ENCODE results near the gene COA7.
"Not testable (repeated sequence)": the region's sequence is repeated elsewhere in the genome, so short reads cannot be mapped to it uniquely, and the experiment has no call there.

The COA7 gene

DNA sequence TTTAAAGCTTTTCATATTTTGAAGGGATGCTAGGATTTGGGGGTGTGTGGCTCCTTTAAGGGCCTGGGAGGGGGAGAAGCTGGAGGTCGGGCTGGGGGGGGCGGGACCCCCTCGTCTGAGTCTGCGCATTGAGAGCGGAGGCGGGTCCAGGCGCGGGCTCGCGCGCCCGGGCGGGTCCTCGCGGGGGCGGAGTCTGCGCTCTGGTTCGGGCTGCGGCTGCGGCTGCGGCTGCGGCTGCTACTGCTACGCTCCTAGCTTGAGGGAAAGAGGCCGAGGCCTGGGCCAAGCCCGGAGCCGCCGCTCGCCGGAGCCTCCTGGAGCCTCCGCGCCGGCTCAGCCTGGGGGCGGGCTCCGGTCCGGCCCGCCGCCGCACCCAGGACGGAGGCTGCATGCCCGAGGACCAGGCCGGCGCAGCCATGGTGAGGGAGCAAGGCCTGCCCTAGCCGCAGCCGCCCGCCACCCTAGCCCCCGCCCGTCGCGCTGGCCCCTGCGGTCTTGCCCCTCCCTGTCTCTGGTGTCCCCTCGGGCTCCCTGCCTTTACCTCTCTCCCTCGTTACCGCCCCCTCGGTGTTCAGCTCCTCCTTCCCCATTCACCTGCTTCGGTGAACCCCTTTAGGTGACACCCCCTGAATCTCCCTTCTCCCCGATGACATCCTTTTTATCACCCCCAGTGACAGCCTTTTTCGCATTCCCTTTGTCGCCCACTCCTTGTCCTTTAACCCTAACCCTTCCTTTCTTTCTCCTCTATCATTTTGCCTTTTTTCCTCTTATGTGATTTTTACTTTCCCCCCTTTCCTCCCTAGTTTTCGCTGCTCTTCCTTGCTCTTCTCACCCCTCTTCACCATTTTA is 28.3 kb upstream of the COA7 start, which contains the start of gene ZYG11B:
TSS of gene ZYG11B (plus strand) at position 189 of the 849 bp plus-strand sequence. CDS start at position 390, 201 bp downstream.
- peaks cover 11% of the 10 kb centered on the region for H3K4me1 ChIP-seq (ENCODE audit: control insufficient read depth, insufficient read depth, low read length)
- H3K4me3 ChIP-seq (ENCODE audit: low read length) = peak within 1 kb of the TSS; percentile 94
- no peaks in the 10 kb centered on the region for H3K9me3 ChIP-seq (replicated peaks; ENCODE audit: low read length)
- no peaks in the 10 kb centered on the region for H3K27me3 ChIP-seq (ENCODE audit: control insufficient read depth, insufficient read depth, low read length)
- H3K4me2 ChIP-seq (ENCODE audit: low read length) = peak within 1 kb of the TSS; percentile 91
- H3K36me3 ChIP-seq (ENCODE audit: insufficient read depth, low read length) = no peaks in the 10 kb centered on the region
- peak within 1 kb of the TSS; percentile 92 for H3K9ac ChIP-seq (ENCODE audit: low read depth, low read length)

DNA sequence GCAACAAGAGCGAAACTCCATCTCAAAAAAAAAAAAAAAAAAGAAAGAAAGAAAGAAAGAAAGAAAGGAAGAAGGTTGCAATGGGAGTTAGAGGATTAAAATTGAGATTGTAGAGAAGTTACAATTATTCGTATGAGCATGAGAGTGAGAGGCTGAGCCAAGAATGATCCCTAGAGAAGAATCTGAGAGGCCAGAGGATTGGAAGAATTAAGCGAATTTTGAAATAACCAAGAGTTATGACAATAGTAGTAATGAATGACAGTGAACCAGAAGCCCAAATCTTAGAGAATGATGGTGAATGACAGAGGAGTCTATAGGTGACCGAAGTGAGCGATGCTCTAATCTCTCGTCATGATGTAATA is 27.7 kb upstream of the COA7 start:
- H3K4me2 ChIP-seq (ENCODE audit: low read length) = peak overlapping the region; percentile 83
- H3K4me3 ChIP-seq (ENCODE audit: low read length) = peak overlapping the region; percentile 94
- peaks cover 11% of the 10 kb centered on the region for H3K4me1 ChIP-seq (ENCODE audit: control insufficient read depth, insufficient read depth, low read length)
- H3K27me3 ChIP-seq (ENCODE audit: control insufficient read depth, insufficient read depth, low read length) = no peaks in the 10 kb centered on the region
- H3K9me3 ChIP-seq (replicated peaks; ENCODE audit: low read length) = no peaks in the 10 kb centered on the region
- H3K36me3 ChIP-seq (ENCODE audit: insufficient read depth, low read length) = no peaks in the 10 kb centered on the region
- H3K9ac ChIP-seq (ENCODE audit: low read depth, low read length) = peak overlapping the region; percentile 67

DNA sequence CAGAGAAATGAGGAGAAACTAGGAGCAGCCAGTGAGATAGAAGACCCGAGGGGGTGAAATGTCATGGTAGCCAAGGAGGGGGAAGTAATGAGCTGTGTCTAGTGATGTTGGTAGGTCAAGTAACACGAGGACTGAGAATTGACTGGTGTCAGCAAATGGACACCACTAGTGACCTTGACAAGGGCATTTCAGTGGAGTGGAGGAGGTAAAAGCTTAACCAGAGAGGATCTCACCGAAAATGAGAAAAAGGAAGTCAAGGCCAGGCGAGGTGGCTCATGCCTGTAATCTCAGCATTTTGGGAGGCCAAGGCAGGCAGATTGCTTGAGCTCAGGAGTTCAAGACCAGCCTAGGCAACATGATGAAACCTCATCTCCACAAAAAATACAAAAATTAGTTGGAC is 25.1 kb upstream of the COA7 start:
- Histone ChIP-seq H3K9me3 (replicated peaks; ENCODE audit: low read length) (no peaks in the 10 kb centered on the region), H3K4me2 (ENCODE audit: low read length) (no peak overlapping the region), H3K27me3 (ENCODE audit: control insufficient read depth, insufficient read depth, low read length) (no peaks in the 10 kb centered on the region), H3K4me3 (ENCODE audit: low read length) (no peak overlapping the region), H3K4me1 (ENCODE audit: control insufficient read depth, insufficient read depth, low read length) (peaks cover 9% of the 10 kb centered on the region), H3K9ac (ENCODE audit: low read depth, low read length) (no peak overlapping the region), H3K36me3 (ENCODE audit: insufficient read depth, low read length) (no peaks in the 10 kb centered on the region)

DNA sequence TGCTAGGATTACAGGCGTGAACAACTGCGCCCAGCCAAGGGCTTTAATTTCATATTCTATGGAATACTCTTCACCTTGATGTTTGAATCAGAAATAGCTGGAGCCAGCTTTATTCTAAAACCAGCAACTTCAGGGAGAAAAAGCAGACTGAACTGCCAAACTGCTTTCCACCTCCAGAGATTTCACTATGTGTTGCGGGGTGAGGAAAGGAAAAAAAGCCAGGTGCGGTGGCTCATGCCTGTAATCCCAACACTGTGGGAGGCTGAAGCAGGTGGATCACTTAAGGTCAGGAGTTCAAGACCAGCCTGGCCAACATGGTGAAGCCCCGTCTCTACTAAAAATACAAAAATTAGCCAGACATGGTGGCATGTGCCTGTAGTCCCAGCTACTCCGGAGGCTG is 17.1 kb upstream of the COA7 start:
- not testable (repeated sequence) for H3K9ac ChIP-seq (ENCODE audit: low read depth, low read length); H3K36me3 ChIP-seq (ENCODE audit: insufficient read depth, low read length); H3K9me3 ChIP-seq (replicated peaks; ENCODE audit: low read length); H3K27me3 ChIP-seq (ENCODE audit: control insufficient read depth, insufficient read depth, low read length); H3K4me1 ChIP-seq (ENCODE audit: control insufficient read depth, insufficient read depth, low read length); H3K4me2 ChIP-seq (ENCODE audit: low read length); H3K4me3 ChIP-seq (ENCODE audit: low read length)

DNA sequence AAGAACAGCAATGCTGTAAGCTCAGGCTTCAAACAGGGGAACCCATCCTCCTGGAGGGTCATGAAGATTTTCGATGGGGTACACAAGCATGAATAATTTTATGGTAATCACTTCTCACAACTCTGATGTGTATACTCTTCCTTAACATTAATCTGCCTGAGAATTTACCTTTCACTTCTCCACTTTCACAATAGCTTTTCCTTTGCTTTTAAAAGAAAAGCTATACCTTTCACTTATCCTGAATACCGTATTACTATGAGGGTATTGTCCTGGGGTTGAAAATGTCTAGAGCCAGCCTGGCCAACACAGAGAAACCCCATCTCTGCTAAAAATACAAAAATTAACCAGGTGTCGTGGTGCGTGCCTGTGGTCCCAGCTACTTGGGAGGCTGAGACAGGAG is 15.4 kb upstream of the COA7 start:
- Histone ChIP-seq H3K36me3 (ENCODE audit: insufficient read depth, low read length) (no peaks in the 10 kb centered on the region), H3K4me1 (ENCODE audit: control insufficient read depth, insufficient read depth, low read length) (peaks cover under 1% of the 10 kb centered on the region), H3K9me3 (replicated peaks; ENCODE audit: low read length) (no peaks in the 10 kb centered on the region)

DNA sequence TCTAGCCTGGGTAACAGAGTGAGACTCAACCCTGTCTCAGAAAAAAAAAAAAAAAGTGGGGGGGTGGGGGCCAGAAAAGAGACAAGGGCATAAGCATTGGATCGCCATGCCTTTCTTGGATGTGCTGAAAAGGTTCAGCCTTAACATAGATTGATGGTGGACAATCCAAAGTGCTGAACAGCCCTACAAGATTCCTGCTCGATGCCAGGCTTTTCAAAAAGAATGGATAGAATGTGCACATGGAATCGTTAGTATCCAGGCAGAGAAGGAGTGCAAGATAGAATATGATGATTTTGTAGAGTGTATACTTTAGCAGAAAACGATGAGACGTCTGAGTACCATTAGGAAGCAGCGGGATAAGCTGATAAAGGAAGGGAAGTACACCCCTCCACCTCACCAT is 10.9 kb upstream of the COA7 start:
- Histone ChIP-seq H3K9me3 (replicated peaks; ENCODE audit: low read length) (no peaks in the 10 kb centered on the region), H3K27me3 (ENCODE audit: control insufficient read depth, insufficient read depth, low read length) (no peaks in the 10 kb centered on the region), H3K4me3 (ENCODE audit: low read length) (no peak overlapping the region), H3K36me3 (ENCODE audit: insufficient read depth, low read length) (no peaks in the 10 kb centered on the region), H3K4me2 (ENCODE audit: low read length) (no peak overlapping the region), H3K9ac (ENCODE audit: low read depth, low read length) (no peak overlapping the region), H3K4me1 (ENCODE audit: control insufficient read depth, insufficient read depth, low read length) (peaks cover 9% of the 10 kb centered on the region)

More for the DNA sequence above, 15.4 kb upstream of the COA7 start:
- Histone ChIP-seq H3K4me3 (ENCODE audit: low read length) (no peak overlapping the region), H3K4me2 (ENCODE audit: low read length) (no peak overlapping the region), H3K27me3 (ENCODE audit: control insufficient read depth, insufficient read depth, low read length) (no peaks in the 10 kb centered on the region), H3K9ac (ENCODE audit: low read depth, low read length) (no peak overlapping the region)

DNA sequence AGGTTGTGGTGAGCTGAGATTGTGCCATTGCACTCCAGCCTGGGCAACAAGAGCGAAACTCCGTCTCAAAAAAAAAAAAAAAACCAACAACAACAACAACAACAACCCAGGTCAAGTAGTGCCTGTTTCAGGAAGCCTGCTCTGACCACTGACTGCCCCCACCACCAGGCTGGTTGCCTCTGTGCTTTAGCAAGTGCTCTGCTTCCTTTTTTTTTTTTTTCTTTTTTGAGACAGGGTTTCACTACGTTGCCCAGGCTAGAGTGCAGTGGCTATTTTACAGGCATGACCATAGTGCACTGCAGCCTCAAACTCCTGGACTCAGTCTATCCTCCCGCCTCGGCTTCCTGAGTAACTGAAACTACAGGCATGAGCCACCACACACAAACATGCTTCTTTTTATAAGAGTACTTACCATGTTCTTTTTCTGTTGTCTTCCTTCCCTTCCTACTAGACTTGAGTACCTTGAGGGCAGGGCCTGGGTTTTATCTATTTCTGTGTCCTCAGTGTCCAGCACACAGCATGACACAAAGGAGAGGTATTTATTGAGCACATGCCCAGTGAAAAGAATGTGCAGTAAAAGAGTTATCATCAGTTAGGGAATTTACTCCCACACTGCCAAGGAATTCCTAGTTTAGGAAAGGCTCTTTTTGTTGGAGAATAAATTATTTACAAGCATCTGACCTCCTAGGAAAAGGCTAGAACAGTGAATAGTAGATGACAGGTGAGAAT is 9.9 kb upstream of the COA7 start:
- Histone ChIP-seq H3K27me3 (ENCODE audit: control insufficient read depth, insufficient read depth, low read length) (no peaks in the 10 kb centered on the region), H3K4me2 (ENCODE audit: low read length) (peak overlapping the region; percentile 19), H3K4me1 (ENCODE audit: control insufficient read depth, insufficient read depth, low read length) (peaks cover 13% of the 10 kb centered on the region), H3K4me3 (ENCODE audit: low read length) (no peak overlapping the region), H3K36me3 (ENCODE audit: insufficient read depth, low read length) (no peaks in the 10 kb centered on the region), H3K9me3 (replicated peaks; ENCODE audit: low read length) (no peaks in the 10 kb centered on the region), H3K9ac (ENCODE audit: low read depth, low read length) (no peak overlapping the region)

DNA sequence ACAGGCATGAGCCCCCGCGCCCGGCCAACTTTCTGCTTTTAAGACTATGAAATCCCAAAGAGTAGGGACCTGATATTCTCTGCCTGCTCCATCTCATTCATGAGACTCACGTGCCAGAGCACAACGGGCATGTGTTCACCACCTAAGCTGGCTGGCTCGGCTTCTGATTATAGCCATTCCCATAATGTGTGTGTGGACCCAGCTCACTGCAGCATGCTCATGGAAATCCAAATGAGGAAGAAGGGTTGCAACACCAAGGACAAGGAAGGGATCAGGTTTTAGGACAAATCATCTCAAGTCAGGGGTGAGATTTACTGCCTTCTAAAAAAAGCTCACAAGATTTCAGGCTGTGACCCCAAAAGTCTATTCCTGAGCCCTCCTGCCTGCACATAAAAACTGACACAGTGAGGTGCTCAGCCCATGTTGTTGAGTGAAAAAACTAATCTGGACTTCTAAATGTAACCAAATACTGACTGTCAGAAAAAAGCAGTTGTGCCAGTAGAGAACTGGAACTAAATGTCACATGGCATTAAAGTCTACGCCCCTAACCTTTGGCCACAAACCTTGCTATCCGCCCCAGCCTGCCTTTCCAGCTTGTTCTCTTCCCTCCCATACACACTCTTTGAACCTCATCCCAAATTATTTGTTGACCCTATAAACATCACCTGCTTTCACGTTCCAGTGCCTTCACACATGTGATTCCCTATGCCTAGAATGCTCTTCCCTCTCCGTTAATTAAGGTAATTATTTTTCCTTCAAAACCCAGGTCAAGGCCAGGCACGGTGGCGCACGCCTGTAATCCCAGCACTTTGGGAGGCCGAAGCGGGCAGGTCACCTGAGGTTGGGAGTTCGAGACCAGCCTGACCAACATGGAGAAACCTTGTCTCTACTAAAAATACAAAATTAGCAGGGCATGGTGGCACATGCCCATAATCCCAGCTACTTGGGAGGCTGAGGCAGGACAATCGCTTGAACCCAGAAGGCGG is 9.1 kb upstream of the COA7 start:
- Histone ChIP-seq H3K9me3 (replicated peaks; ENCODE audit: low read length) (no peaks in the 10 kb centered on the region), H3K4me3 (ENCODE audit: low read length) (no peak overlapping the region), H3K4me2 (ENCODE audit: low read length) (no peak overlapping the region), H3K9ac (ENCODE audit: low read depth, low read length) (no peak overlapping the region), H3K36me3 (ENCODE audit: insufficient read depth, low read length) (no peaks in the 10 kb centered on the region), H3K27me3 (ENCODE audit: control insufficient read depth, insufficient read depth, low read length) (no peaks in the 10 kb centered on the region), H3K4me1 (ENCODE audit: control insufficient read depth, insufficient read depth, low read length) (peaks cover 15% of the 10 kb centered on the region)

DNA sequence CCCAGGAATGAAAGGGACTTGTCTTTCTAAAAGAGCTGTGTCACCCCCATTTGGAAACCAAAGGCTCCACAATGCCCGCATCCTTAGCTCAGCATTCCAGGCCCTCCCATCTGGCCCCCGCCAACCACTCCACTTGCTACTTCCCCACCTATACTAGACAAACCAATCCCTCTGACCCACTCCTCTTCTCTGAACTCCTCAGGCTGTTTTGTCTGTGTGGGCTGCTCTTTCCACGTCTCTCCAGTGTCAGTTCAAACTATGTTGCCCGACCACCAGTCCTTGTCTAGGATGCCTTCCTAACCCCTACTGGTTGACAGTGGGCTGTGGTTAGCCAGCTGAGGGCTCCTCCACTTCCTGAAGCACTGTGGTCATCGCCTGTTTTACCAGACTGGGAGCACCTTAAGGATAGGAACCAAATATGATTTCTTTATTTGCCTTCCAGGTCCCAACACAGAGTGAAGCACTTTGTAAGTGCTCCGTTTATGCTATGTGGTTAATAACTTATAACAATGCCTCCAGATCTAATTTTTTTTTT is 8.1 kb upstream of the COA7 start:
- no peaks in the 10 kb centered on the region for H3K36me3 ChIP-seq (ENCODE audit: insufficient read depth, low read length)
- H3K27me3 ChIP-seq (ENCODE audit: control insufficient read depth, insufficient read depth, low read length) = no peaks in the 10 kb centered on the region
- no peak overlapping the region for H3K4me3 ChIP-seq (ENCODE audit: low read length)
- no peak overlapping the region for H3K4me2 ChIP-seq (ENCODE audit: low read length)
- peaks cover 15% of the 10 kb centered on the region for H3K4me1 ChIP-seq (ENCODE audit: control insufficient read depth, insufficient read depth, low read length)
- no peak overlapping the region for H3K9ac ChIP-seq (ENCODE audit: low read depth, low read length)
- no peaks in the 10 kb centered on the region for H3K9me3 ChIP-seq (replicated peaks; ENCODE audit: low read length)

DNA sequence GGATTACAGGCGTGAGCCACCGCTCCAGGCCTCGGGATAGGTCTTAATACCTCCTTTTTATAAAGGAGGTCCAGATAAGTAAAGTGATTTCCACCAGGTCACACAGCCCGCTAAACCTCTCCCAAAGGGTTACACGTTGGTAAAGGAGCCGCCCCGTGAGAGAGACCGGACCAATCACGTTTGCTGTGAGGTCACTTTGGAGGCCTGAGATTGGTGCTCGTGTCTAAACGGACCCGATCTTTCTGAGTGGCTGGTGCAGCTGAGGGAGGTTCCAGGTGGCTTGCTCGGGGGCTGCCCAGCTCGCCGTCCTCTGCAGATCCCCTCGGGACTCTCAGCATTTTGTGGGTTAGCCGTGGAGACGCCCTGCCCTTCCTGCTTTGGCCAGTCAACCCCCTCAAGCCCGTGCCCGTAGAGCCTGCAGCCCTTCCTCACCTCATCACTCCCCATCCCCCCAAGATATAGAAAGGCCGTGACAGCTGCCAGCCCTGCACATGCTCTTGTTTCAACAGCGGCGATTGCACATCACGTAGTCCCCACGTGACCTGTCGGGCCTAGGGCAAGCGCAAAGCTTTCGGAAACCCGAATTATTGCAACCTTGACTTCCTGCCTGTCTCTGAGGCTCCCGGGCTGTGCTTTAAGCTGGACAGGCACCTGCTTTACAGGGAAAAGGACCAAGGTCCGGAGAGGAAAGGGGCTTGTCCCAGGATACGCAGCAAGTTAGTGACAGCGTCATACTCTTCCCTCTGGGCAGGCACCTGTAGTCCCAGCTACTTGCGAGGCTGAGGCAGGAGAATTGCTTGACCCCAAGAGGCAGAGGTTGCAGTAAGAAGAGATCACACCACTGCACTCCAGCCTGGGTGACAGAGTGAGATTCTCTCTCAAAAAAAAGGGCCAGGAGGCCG is 5.0 kb upstream of the COA7 start:
- Histone ChIP-seq H3K36me3 (ENCODE audit: insufficient read depth, low read length) (no peaks in the 10 kb centered on the region), H3K27me3 (ENCODE audit: control insufficient read depth, insufficient read depth, low read length) (no peaks in the 10 kb centered on the region), H3K4me1 (ENCODE audit: control insufficient read depth, insufficient read depth, low read length) (peaks cover 17% of the 10 kb centered on the region), H3K4me3 (ENCODE audit: low read length) (peak overlapping the region; percentile 79), H3K9ac (ENCODE audit: low read depth, low read length) (peak overlapping the region; percentile 62), H3K9me3 (replicated peaks; ENCODE audit: low read length) (no peaks in the 10 kb centered on the region), H3K4me2 (ENCODE audit: low read length) (peak overlapping the region; percentile 90)

Data from skeletal muscle satellite cell (primary cell).